ENCODE measurements around the gene CCDC60.

DNA sequence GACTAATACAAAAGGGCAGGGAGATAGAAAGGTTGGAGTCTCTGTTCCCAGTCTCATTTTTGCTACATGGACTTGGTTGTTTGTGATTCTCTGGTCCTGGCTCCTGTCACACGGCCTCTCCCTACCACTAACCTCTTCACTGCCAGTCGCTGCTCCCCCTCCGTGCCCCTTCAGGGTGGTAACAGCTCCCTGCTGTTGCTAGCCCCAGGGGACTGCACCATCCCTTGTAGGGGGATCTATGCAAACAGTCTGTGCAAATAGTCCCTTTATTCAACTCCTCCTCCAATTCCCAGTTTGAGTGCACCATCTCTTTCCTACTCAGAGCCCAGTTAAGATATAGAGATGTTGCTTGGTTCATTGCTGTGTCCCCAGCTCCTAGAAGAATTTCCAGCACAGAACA lies 51.1 kb downstream of the CCDC60 start:
- TF ChIP-seq, protein P1, sequence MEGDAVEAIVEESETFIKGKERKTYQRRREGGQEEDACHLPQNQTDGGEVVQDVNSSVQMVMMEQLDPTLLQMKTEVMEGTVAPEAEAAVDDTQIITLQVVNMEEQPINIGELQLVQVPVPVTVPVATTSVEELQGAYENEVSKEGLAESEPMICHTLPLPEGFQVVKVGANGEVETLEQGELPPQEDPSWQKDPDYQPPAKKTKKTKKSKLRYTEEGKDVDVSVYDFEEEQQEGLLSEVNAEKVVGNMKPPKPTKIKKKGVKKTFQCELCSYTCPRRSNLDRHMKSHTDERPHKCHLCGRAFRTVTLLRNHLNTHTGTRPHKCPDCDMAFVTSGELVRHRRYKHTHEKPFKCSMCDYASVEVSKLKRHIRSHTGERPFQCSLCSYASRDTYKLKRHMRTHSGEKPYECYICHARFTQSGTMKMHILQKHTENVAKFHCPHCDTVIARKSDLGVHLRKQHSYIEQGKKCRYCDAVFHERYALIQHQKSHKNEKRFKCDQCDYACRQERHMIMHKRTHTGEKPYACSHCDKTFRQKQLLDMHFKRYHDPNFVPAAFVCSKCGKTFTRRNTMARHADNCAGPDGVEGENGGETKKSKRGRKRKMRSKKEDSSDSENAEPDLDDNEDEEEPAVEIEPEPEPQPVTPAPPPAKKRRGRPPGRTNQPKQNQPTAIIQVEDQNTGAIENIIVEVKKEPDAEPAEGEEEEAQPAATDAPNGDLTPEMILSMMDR (conservative IDR thresholded peaks at IDR 0.05; ENCODE audit: low read depth, low read length) = no peak
- TF ChIP-seq EZH2 (IDR thresholded peaks at IDR 0.05; ENCODE audit: borderline replicate concordance, low read depth, low read length, poor library complexity, severe bottlenecking) = no peak

Data from A673 (cell line).